Naive thymus-derived CD4-positive, alpha-beta T cell (primary cell): ENCODE measurements around the gene HOXC5. TPM values are rescaled to one million over a fixed set of nuclear protein-coding genes. Genes with fewer than 3 reads are reported as not detected.

ENCODE experiments used
- ATAC-seq: fragments of 150-1000 bp; cut with Tn5 transposase; 2 replicates; pipeline ENCODE4 v1.10.0; 2021; ENCODE audit warnings: mild to moderate bottlenecking, moderate library complexity
- CTCF ChIA-PET: fragments of 350-600 bp; sonication (Branson Sonifier 250); formaldehyde crosslinking; loops from one replicate; lab custom pipeline; 2021; ENCODE audit warnings: antibody characterized with exemption; lab: Charles Lee
- POLR2A ChIA-PET: fragments of 350-600 bp; sonication (Branson Sonifier 250); formaldehyde crosslinking; loops from one replicate; lab custom pipeline; 2021; ENCODE audit warnings: antibody characterized with exemption, inconsistent platforms; lab: Charles Lee
- DNase-seq, 9 donors: peaks; one replicate each; pipeline versions ENCODE4 v3.0.0 to v3.0.0-alpha.2; 2020 to 2022; ENCODE audit warnings: mixed read lengths in 1 of 9
- H3K27ac ChIP-seq: one replicate; pipeline ENCODE4 v1.7.0; 2013; ENCODE audit warnings: mild to moderate bottlenecking, low read depth, low read length, moderate library complexity
- H3K27me3 ChIP-seq, 2 donors: one replicate each; pipeline ENCODE4 v1.7.0; 2013; ENCODE audit warnings: low read length in 2 of 2, mild to moderate bottlenecking in 2 of 2, moderate library complexity in 2 of 2; ENCODE audit not compliant: control insufficient read depth in 2 of 2, insufficient read depth in 2 of 2
- H3K36me3 ChIP-seq, 3 experiments: 1 replicate in 2 of 3; 2 replicates in 1 of 3; pipeline ENCODE4 v1.7.0; 2013; ENCODE audit warnings: low read length in 3 of 3, mild to moderate bottlenecking in 3 of 3, moderate library complexity in 1 of 3; ENCODE audit not compliant: insufficient read depth in 3 of 3, control insufficient read depth in 2 of 3
- H3K4me1 ChIP-seq, 2 donors: one replicate each; pipeline ENCODE4 v1.7.0; 2013; ENCODE audit warnings: low read length in 2 of 2, mild to moderate bottlenecking in 2 of 2, moderate library complexity in 1 of 2; ENCODE audit not compliant: control insufficient read depth in 2 of 2, insufficient read depth in 2 of 2
- H3K4me3 ChIP-seq: 2 replicates; pipeline ENCODE4 v1.7.0; 2013; ENCODE audit warnings: mild to moderate bottlenecking, low read length
- H3K9me3 ChIP-seq, 3 experiments: 1 replicate in 2 of 3; 2 replicates in 1 of 3; pipeline ENCODE4 v1.7.0; 2013; ENCODE audit warnings: low read length in 3 of 3; ENCODE audit not compliant: control insufficient read depth in 2 of 3
- H3K27ac Mint-ChIP-seq, 9 donors: one replicate each; pipeline ENCODE4 v1.8.0; 2020 to 2022; ENCODE audit warnings: mixed read lengths in 9 of 9, mild to moderate bottlenecking in 8 of 9, moderate library complexity in 5 of 9, inconsistent platforms in 2 of 9
- H3K27me3 Mint-ChIP-seq, 5 donors: one replicate each; pipeline ENCODE4 v1.8.0; 2021 to 2022; ENCODE audit warnings: mixed read lengths in 5 of 5, mild to moderate bottlenecking in 1 of 5
- H3K36me3 Mint-ChIP-seq, 5 donors: one replicate each; pipeline ENCODE4 v1.8.0; 2020 to 2022; ENCODE audit warnings: mixed read lengths in 5 of 5, mild to moderate bottlenecking in 3 of 5, inconsistent platforms in 1 of 5
- H3K4me1 Mint-ChIP-seq, 7 donors: one replicate each; pipeline ENCODE4 v1.8.0; 2020 to 2022; ENCODE audit warnings: mixed read lengths in 7 of 7, mild to moderate bottlenecking in 3 of 7, inconsistent platforms in 1 of 7
- H3K4me3 Mint-ChIP-seq, 10 donors: one replicate each; pipeline ENCODE4 v1.8.0; 2020 to 2022; ENCODE audit warnings: mild to moderate bottlenecking in 10 of 10, mixed read lengths in 10 of 10, moderate library complexity in 6 of 10, inconsistent platforms in 2 of 10
- H3K9me3 Mint-ChIP-seq, 11 donors: one replicate each; pipeline ENCODE4 v1.8.0; 2020 to 2022; ENCODE audit warnings: mixed read lengths in 11 of 11, mild to moderate bottlenecking in 4 of 11, inconsistent platforms in 1 of 11, moderate library complexity in 1 of 11
- intact Hi-C, 2 donors: fragments of 100-400 bp; cut with micrococcal nuclease; formaldehyde crosslinking; loops; one replicate each; pipeline ENCODE4 v1.15.1; 2023
- polyA plus RNA-seq, 2 donors: library from polyadenylated mRNA; unstranded; fragments of 300-500 nt; fragmentation: Illumina TruSeq; gene quantifications; one replicate each; pipeline ENCODE4 v1.2.3, GENCODE V29; 2021
- total RNA-seq, 6 experiments: library from RNA in 5 of 6; stranded (reverse) in 5 of 6; gene quantifications; 1 replicate in 5 of 6; 2 replicates in 1 of 6; pipeline ENCODE4 v1.2.3 and lab custom pipeline; 2021 to 2026

Gene HOXC5
- total and polyA plus RNA-seq, 7 experiments from 2014 or later: not detected

DNA sequence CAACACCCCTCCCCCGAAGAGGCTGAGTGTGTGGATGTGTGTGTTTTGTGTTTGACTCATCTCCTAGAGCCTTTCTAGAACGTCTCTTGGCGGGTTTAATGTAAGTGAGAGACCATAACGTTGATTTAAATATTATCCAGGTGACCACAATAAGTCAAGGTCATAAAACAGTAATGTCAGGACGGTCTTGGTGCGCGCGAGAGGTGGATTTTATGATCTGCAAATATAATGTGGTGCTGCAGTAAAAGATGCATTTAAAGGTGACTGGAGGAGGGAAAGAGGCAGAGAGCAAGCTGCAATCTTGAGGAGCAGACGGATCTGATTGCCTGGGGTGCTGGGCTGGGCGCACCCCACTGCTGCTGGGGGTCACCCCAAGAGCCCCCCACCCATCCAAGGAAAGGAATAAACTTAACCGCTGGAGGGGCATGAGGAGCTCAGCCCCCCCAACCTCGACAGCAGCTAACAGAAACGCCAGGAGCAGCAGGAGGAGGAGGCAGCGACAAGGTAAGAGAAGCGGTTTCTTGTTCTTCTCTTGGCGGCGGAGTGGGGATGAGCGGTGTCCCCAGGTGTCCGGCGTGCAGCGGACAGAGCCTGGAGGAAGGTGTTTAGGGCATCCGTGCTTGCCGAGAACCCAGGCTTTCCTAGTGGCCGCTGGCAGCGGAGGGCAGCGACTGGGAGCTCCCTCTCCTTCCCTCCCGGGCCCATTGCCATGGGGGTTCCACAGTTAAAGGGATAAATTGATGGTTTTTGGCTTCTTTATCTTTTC is 42.4 kb upstream of the HOXC5 start:
- Mint-ChIP-seq H3K27me3 (peaks cover 88 to 97% (median 93%) of the 10 kb centered on the region in 5 donors), H3K9me3 (peaks cover 0 to 14% (median 0%) of the 10 kb centered on the region in 11 donors), H3K4me3 (peak overlapping the region in 1 of 10 donors; percentile 1), H3K4me1 (peaks cover 31 to 58% (median 52%) of the 10 kb centered on the region in 7 donors), H3K27ac (peak overlapping the region in 1 of 9 donors; percentile 46), H3K36me3 (peaks cover 0 to 6% (median 0%) of the 10 kb centered on the region in 5 donors)
- no peak overlapping the region for H3K4me3 ChIP-seq
- ChIA-PET CTCF (interaction anchor here (0.6 to 1.1 kb wide), 2 partner anchors 18 to 27 kb away, joined by 3 read pairs; no protein-coding TSS in a partner anchor), POLR2A (interaction anchor here (1.6 kb wide), 1 partner anchor 26 kb away, joined by 4 read pairs; no protein-coding TSS in a partner anchor)
- H3K4me1 ChIP-seq: peaks cover 15 to 26% of the 10 kb centered on the region in 2 donors
- no peak overlapping the region for H3K27ac ChIP-seq
- peaks cover 65 to 89% of the 10 kb centered on the region in 2 donors for H3K27me3 ChIP-seq
- no peaks in the 10 kb centered on the region for H3K36me3 ChIP-seq
- no peaks in the 10 kb centered on the region for H3K9me3 ChIP-seq
- intact Hi-C loops: no loop called here
- DNase-seq (no peak), ATAC-seq (no peak)

DNA sequence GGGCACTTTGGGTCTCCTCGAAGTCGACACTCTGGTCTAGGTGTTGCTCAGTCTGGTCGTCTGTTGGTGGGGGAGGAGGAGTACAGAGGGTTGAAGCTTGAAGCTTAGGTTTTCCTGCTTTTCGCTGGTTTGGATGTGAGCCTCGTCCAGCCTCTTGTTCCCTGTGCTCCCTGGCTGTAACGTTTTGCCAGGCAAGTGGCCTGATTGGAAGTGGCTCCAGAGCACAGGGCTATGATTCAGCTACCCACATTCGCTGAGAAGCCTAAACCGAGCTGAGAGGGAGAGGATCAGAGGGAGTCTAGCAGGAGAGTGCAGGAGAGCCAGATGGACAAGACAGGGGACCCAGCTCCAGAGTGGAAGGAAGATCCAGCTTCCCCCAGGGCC is 41.8 kb upstream of the HOXC5 start:
- peaks cover 33 to 61% (median 49%) of the 10 kb centered on the region in 7 donors for H3K4me1 Mint-ChIP-seq
- H3K9me3 Mint-ChIP-seq: peaks cover 0 to 14% (median 0%) of the 10 kb centered on the region in 11 donors
- CTCF ChIA-PET: interaction anchor here (0.6 kb wide), 1 partner anchor 26 kb away, joined by 3 read pairs; no protein-coding TSS in a partner anchor
- no peaks in the 10 kb centered on the region for H3K9me3 ChIP-seq
- intact Hi-C loops: no loop called here
- POLR2A ChIA-PET: interaction anchor here (1.6 kb wide), 1 partner anchor 25 kb away, joined by 4 read pairs; no protein-coding TSS in a partner anchor
- H3K4me3 ChIP-seq: no peak overlapping the region
- H3K36me3 Mint-ChIP-seq: peaks cover 0 to 6% (median 0%) of the 10 kb centered on the region in 5 donors
- no peak for DNase-seq
- H3K27me3 ChIP-seq: peaks cover 65 to 89% of the 10 kb centered on the region in 2 donors
- peaks cover 90 to 99% (median 94%) of the 10 kb centered on the region in 5 donors for H3K27me3 Mint-ChIP-seq
- H3K36me3 ChIP-seq: no peaks in the 10 kb centered on the region
- no peak overlapping the region for H3K27ac ChIP-seq
- no peak overlapping the region for H3K27ac Mint-ChIP-seq
- ATAC-seq: no peak
- peaks cover 11 to 23% of the 10 kb centered on the region in 2 donors for H3K4me1 ChIP-seq
- no peak overlapping the region for H3K4me3 Mint-ChIP-seq

DNA sequence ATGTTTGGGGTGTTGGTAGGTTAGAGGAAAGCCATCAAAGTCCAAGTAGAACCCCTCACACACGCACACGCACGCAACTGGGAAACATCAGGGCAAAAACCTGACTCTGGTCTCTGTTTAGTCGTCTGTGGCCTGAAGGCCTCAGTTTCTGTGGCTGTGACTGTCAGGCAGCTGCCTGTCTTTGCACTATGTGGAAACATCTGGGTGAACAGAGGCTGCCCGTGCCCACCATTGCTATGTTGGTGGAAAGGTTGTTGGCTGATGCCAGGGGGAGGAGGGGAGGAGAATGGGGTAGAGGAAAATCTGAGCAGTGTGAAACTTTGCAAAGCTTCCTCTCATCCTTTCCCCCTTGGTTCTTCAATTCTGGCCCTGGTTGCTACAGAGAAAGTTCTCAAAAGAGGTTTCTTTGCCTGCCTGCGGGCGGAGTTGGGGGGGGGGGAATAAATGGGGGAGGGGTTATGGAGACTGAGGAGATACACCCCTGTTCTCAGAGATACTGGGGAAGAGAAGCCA is 40.4 kb upstream of the HOXC5 start:
- Mint-ChIP-seq H3K9me3 (peaks cover 0 to 8% (median 0%) of the 10 kb centered on the region in 11 donors), H3K4me3 (peak overlapping the region in 1 of 10 donors; percentile 27), H3K4me1 (peaks cover 34 to 62% (median 46%) of the 10 kb centered on the region in 7 donors), H3K36me3 (peaks cover 0 to 6% (median 0%) of the 10 kb centered on the region in 5 donors), H3K27ac (no peak overlapping the region), H3K27me3 (peaks cover 89 to 98% (median 92%) of the 10 kb centered on the region in 5 donors)
- no peak for DNase-seq
- H3K4me1 ChIP-seq: peaks cover 23 to 27% of the 10 kb centered on the region in 2 donors
- POLR2A ChIA-PET: interaction anchor here (0.5 kb wide), 1 partner anchor 25 kb away, joined by 3 read pairs; no protein-coding TSS in a partner anchor
- no peaks in the 10 kb centered on the region for H3K36me3 ChIP-seq
- CTCF ChIA-PET: interaction anchor here (1.1 kb wide), 1 partner anchor 8 kb away, joined by 3 read pairs; the partner anchor contains the start of gene HOXC9
- H3K27me3 ChIP-seq: peaks cover 60 to 91% of the 10 kb centered on the region in 2 donors
- intact Hi-C loops: no loop called here
- no peak overlapping the region for H3K4me3 ChIP-seq
- no peak overlapping the region for H3K27ac ChIP-seq
- no peaks in the 10 kb centered on the region for H3K9me3 ChIP-seq
- no peak for ATAC-seq

DNA sequence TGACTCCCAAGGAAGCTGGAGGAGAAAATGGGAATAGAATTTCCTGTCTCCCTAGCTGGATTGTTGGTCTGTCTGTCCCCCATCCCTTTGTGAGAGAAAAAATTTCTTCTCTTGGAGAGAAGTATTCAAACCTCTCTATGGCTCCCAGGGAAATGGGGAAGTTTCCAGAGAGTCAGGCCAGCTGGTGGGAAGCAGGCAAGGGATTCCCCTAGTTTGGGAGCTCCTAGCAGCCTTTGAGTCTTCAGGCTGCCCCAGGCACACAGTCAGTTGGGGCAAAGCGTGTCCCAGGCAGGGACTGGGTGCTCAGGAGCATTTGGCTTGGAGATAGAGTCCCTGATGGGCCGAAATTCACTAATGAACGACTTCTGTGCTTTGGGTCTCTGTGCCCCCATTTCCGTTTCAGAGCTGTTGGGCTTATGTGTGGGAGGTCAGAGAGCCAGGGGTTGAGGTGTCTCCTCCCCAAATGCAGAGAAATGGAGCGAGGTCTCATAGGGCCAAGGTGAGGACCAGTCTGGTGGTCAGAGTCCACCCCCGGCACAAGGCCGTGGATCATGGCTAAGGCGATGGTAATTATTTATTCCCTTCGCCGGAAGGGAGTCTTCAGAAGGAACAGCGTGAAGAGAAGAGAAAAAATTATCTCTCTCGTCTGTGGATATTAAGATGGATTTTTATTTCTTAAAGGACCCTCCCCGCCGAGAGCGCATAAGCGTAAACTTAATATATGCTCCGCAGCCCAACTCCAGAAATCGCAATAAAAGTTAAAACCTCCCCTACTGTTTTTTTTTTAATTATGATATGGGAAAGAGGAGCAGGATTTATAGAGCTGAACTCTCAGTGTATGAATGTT is 39.5 kb upstream of the HOXC5 start:
- intact Hi-C loops: loop anchor here in 1 of 2 donors (1.0 kb wide), 1 partner anchor 14 kb away; no protein-coding TSS in a partner anchor
- no peak for DNase-seq
- no peaks in the 10 kb centered on the region for H3K9me3 ChIP-seq
- ChIA-PET CTCF (no interaction called here), POLR2A (no interaction called here)
- peaks cover 54 to 91% of the 10 kb centered on the region in 2 donors for H3K27me3 ChIP-seq
- Mint-ChIP-seq H3K4me1 (peaks cover 33 to 65% (median 46%) of the 10 kb centered on the region in 7 donors), H3K9me3 (peaks cover 0 to 8% (median 0%) of the 10 kb centered on the region in 11 donors), H3K27me3 (peaks cover 89 to 98% (median 92%) of the 10 kb centered on the region in 5 donors), H3K27ac (peak overlapping the region in 5 of 9 donors; percentile 27 to 75 (median 50)), H3K4me3 (peak overlapping the region; percentile 4 to 87 (median 62)), H3K36me3 (peaks cover 0 to 6% (median 0%) of the 10 kb centered on the region in 5 donors)
- no peak for ATAC-seq
- H3K27ac ChIP-seq: no peak overlapping the region
- H3K4me1 ChIP-seq: peaks cover 23 to 27% of the 10 kb centered on the region in 2 donors
- no peak overlapping the region for H3K4me3 ChIP-seq
- no peaks in the 10 kb centered on the region for H3K36me3 ChIP-seq

DNA sequence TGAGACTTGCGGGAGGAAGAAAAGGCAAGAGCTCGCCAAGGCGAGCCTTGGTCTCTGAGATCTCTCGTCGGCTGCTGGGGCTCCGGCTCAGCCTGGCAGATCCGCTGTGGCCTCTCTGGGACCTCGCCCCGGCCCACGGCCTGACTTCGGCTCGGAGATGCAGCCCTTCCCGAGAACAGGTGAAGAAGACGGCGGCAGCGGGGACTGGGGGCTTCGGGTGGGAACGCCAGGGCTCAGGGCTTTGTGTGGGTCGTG is 38.9 kb upstream of the HOXC5 start:
- POLR2A ChIA-PET: no interaction called here
- H3K4me3 Mint-ChIP-seq: peak overlapping the region; percentile 37 to 87 (median 60)
- H3K9me3 ChIP-seq: no peaks in the 10 kb centered on the region
- no peak overlapping the region for H3K27ac ChIP-seq
- no peak overlapping the region for H3K4me3 ChIP-seq
- peaks cover 0 to 8% (median 0%) of the 10 kb centered on the region in 11 donors for H3K9me3 Mint-ChIP-seq
- H3K27me3 Mint-ChIP-seq: peaks cover 89 to 98% (median 92%) of the 10 kb centered on the region in 5 donors
- H3K27ac Mint-ChIP-seq: peak overlapping the region in 5 of 9 donors; percentile 28 to 75 (median 50)
- intact Hi-C loops: loop anchor here in 1 of 2 donors (1.0 kb wide), 1 partner anchor 15 kb away; no protein-coding TSS in a partner anchor
- H3K4me1 Mint-ChIP-seq: peaks cover 32 to 67% (median 43%) of the 10 kb centered on the region in 7 donors
- H3K27me3 ChIP-seq: peaks cover 54 to 91% of the 10 kb centered on the region in 2 donors
- H3K4me1 ChIP-seq: peaks cover 23 to 25% of the 10 kb centered on the region in 2 donors
- CTCF ChIA-PET: no interaction called here
- no peak for DNase-seq
- H3K36me3 ChIP-seq: no peaks in the 10 kb centered on the region
- ATAC-seq: no peak
- H3K36me3 Mint-ChIP-seq: peaks cover 0 to 6% (median 0%) of the 10 kb centered on the region in 5 donors
